HUES64 (cell line): Measurements from ENCODE around the gene DIRAS2.

ENCODE experiments used
- H3K27ac ChIP-seq: 2 replicates; pipeline ENCODE4 v1.7.0; 2013; ENCODE audit warnings: low read depth, low read length, inconsistent platforms
- H3K27me3 ChIP-seq: 2 replicates; pipeline ENCODE4 v1.6.1; 2013; ENCODE audit warnings: mild to moderate bottlenecking, low read length; ENCODE audit not compliant: insufficient read depth
- H3K36me3 ChIP-seq: 2 replicates; pipeline ENCODE4 v1.6.1; 2013; ENCODE audit warnings: mild to moderate bottlenecking, low read length; ENCODE audit not compliant: insufficient read depth
- H3K4me1 ChIP-seq: 2 replicates; pipeline ENCODE4 v1.6.1; 2013; ENCODE audit warnings: mild to moderate bottlenecking, low read length, moderate library complexity; ENCODE audit not compliant: insufficient read depth
- H3K4me3 ChIP-seq: 2 replicates; pipeline ENCODE4 v1.5.1; 2013; ENCODE audit warnings: mild to moderate bottlenecking, low read length, moderate library complexity
- H3K9ac ChIP-seq: 2 replicates; pipeline ENCODE4 v1.6.1; 2013; ENCODE audit warnings: mild to moderate bottlenecking, low read depth, low read length
- H3K9me3 ChIP-seq: 2 replicates; pipeline ENCODE4 v1.6.1; 2013; ENCODE audit warnings: low read depth, low read length; ENCODE audit not compliant: insufficient read depth
- WGBS: fragments of 150-250, 120-280 bp; methylation state at CpG from one replicate; pipeline ENCODE4 v1.1.7; 2013; ENCODE audit warnings: missing lambda C conversion rate; 5-methylcytosine and 5-hydroxymethylcytosine counted together

The DIRAS2 gene

GRCh38 chr9:90611568-90611967, 31.1 kb downstream of the DIRAS2 start:
- Histone ChIP-seq H3K27me3 (no peaks in the 10 kb centered on the region), H3K9ac (no peak overlapping the region), H3K36me3 (no peaks in the 10 kb centered on the region), H3K27ac (no peak overlapping the region), H3K4me3 (no peak overlapping the region), H3K4me1 (no peaks in the 10 kb centered on the region), H3K9me3 (no peaks in the 10 kb centered on the region)
- 83% methylated on average over 3 of the region's 3 CpGs for WGBS

GRCh38 chr9:90611121-90611520, 31.5 kb downstream of the DIRAS2 start:
- Histone ChIP-seq H3K36me3 (no peaks in the 10 kb centered on the region), H3K4me1 (no peaks in the 10 kb centered on the region), H3K4me3 (no peak overlapping the region), H3K27ac (no peak overlapping the region), H3K9me3 (no peaks in the 10 kb centered on the region), H3K27me3 (no peaks in the 10 kb centered on the region), H3K9ac (no peak overlapping the region)
- WGBS, result 96% methylated on average over 7 of the region's 7 CpGs

GRCh38 chr9:90607701-90608516, 34.7 kb downstream of the DIRAS2 start:
- H3K4me3 ChIP-seq, result no peak overlapping the region
- no peaks in the 10 kb centered on the region for H3K9me3 ChIP-seq
- H3K4me1 ChIP-seq, result no peaks in the 10 kb centered on the region
- no peak overlapping the region for H3K27ac ChIP-seq
- no peaks in the 10 kb centered on the region for H3K36me3 ChIP-seq
- no peaks in the 10 kb centered on the region for H3K27me3 ChIP-seq
- whole genome bisulfite sequencing, result 77% methylated on average over 10 of the region's 10 CpGs
- no peak overlapping the region for H3K9ac ChIP-seq

- Histone ChIP-seq H3K4me3 (no peak overlapping the region), H3K27ac (no peak overlapping the region), H3K27me3 (no peaks in the 10 kb centered on the region), H3K36me3 (no peaks in the 10 kb centered on the region), H3K9me3 (no peaks in the 10 kb centered on the region), H3K4me1 (no peaks in the 10 kb centered on the region), H3K9ac (no peak overlapping the region)
- 75% methylated on average over 1 of the region's 1 CpG for WGBS
Measured at GRCh38 chr9:90600029-90600428, 42.6 kb downstream of the DIRAS2 start.

- Histone ChIP-seq H3K27ac (no peak overlapping the region), H3K9ac (no peak overlapping the region), H3K9me3 (0 out of 2 replicates have a peak, but pooled peaks cover 2% of the 10 kb centered on the region), H3K36me3 (no peaks in the 10 kb centered on the region), H3K4me3 (no peak overlapping the region), H3K27me3 (no peaks in the 10 kb centered on the region), H3K4me1 (no peaks in the 10 kb centered on the region)
- WGBS, result 99% methylated on average over 5 of the region's 5 CpGs
Measured at GRCh38 chr9:90598191-90598590, 44.4 kb downstream of the DIRAS2 start.

- H3K36me3 ChIP-seq, result no peaks in the 10 kb centered on the region
- WGBS, result 98% methylated on average over 2 of the region's 2 CpGs
- no peaks in the 10 kb centered on the region for H3K4me1 ChIP-seq
- no peak overlapping the region for H3K4me3 ChIP-seq
- no peak overlapping the region for H3K9ac ChIP-seq
- H3K27ac ChIP-seq, result no peak overlapping the region
- no peaks in the 10 kb centered on the region for H3K27me3 ChIP-seq
- H3K9me3 ChIP-seq, result 0 out of 2 replicates have a peak, but pooled peaks cover 2% of the 10 kb centered on the region
Measured at GRCh38 chr9:90593646-90594045, 49.0 kb downstream of the DIRAS2 start.

- no peak overlapping the region for H3K4me3 ChIP-seq
- no peak overlapping the region for H3K27ac ChIP-seq
- no peaks in the 10 kb centered on the region for H3K27me3 ChIP-seq
- 100% methylated on average over 2 of the region's 2 CpGs for WGBS
- no peaks in the 10 kb centered on the region for H3K36me3 ChIP-seq
- H3K4me1 ChIP-seq, result no peaks in the 10 kb centered on the region; the same call in 1 of the 2 replicates
- no peak overlapping the region for H3K9ac ChIP-seq
- no peaks in the 10 kb centered on the region for H3K9me3 ChIP-seq
Measured at GRCh38 chr9:90580576-90580975, 62.0 kb downstream of the DIRAS2 start.

GRCh38 chr9:90579181-90579580, 63.4 kb downstream of the DIRAS2 start:
- Histone ChIP-seq H3K9ac (no peak overlapping the region), H3K9me3 (no peaks in the 10 kb centered on the region), H3K4me3 (no peak overlapping the region), H3K4me1 (no peaks in the 10 kb centered on the region; the same call in 1 of the 2 replicates), H3K36me3 (no peaks in the 10 kb centered on the region), H3K27ac (no peak overlapping the region), H3K27me3 (no peaks in the 10 kb centered on the region)
- 91% methylated on average over 2 of the region's 2 CpGs for whole genome bisulfite sequencing

GRCh38 chr9:90578126-90578815, 64.4 kb downstream of the DIRAS2 start:
- H3K4me1 ChIP-seq, result no peaks in the 10 kb centered on the region; the same call in 1 of the 2 replicates
- no peaks in the 10 kb centered on the region for H3K9me3 ChIP-seq
- H3K27ac ChIP-seq, result no peak overlapping the region
- no peaks in the 10 kb centered on the region for H3K27me3 ChIP-seq
- H3K9ac ChIP-seq, result no peak overlapping the region
- H3K36me3 ChIP-seq, result no peaks in the 10 kb centered on the region
- WGBS, result 92% methylated on average over 2 of the region's 3 CpGs
- no peak overlapping the region for H3K4me3 ChIP-seq

GRCh38 chr9:90569511-90569910, 73.1 kb downstream of the DIRAS2 start:
- no peaks in the 10 kb centered on the region for H3K9me3 ChIP-seq
- H3K4me3 ChIP-seq, result no peak overlapping the region
- WGBS, result no CpG with 5 or more reads among the region's 1 CpG
- no peaks in the 10 kb centered on the region for H3K36me3 ChIP-seq
- no peaks in the 10 kb centered on the region for H3K4me1 ChIP-seq
- no peak overlapping the region for H3K27ac ChIP-seq
- no peaks in the 10 kb centered on the region for H3K27me3 ChIP-seq
- H3K9ac ChIP-seq, result no peak overlapping the region

- no peak overlapping the region for H3K4me3 ChIP-seq
- no peaks in the 10 kb centered on the region for H3K27me3 ChIP-seq
- H3K9ac ChIP-seq, result no peak overlapping the region
- WGBS, result 94% methylated on average over 3 of the region's 3 CpGs
- no peak overlapping the region for H3K27ac ChIP-seq
- H3K36me3 ChIP-seq, result no peaks in the 10 kb centered on the region
- H3K4me1 ChIP-seq, result no peaks in the 10 kb centered on the region
- H3K9me3 ChIP-seq, result no peaks in the 10 kb centered on the region
Measured at GRCh38 chr9:90568667-90569066, 74.0 kb downstream of the DIRAS2 start.
